ENCODE measurements around the gene TECPR2.

GRCh38 chr14:102544747-102545460 is 182.2 kb downstream of the TECPR2 start:
- no peak for TF ChIP-seq CTCF (IDR thresholded peaks at IDR 0.05)
- TF ChIP-seq POLR2A (IDR thresholded peaks at IDR 0.05) = no peak

Measured in adrenal gland (tissue), 5 donors.